GM10248 (cell line): ENCODE measurements around the gene NUDCD3.

Experiments used
- CTCF ChIA-PET: fragments of 300-600 bp; sonication (Branson Sonifier 250); formaldehyde crosslinking; extraction: SDS; loops from one replicate; lab custom pipeline; 2021; ENCODE audit warnings: antibody characterized with exemption; lab: Yijun Ruan, JAX
- POLR2A ChIA-PET: fragments of 350-650 bp; sonication (Branson Sonifier 250); formaldehyde crosslinking; extraction: SDS; loops from one replicate; lab custom pipeline; 2020; ENCODE audit warnings: antibody characterized with exemption; lab: Yijun Ruan, JAX
- DNase-seq: peaks from one replicate; pipeline ENCODE4 v3.0.0; 2012; ENCODE audit errors: extremely low spot score
- CTCF ChIP-seq: IDR thresholded peaks from 2 replicates; pipeline ENCODE4 v1.5.1; 2012; ENCODE audit warnings: mild to moderate bottlenecking, low read depth; ENCODE audit errors: extremely low read depth, missing control alignments, control extremely low read depth

The NUDCD3 gene

GRCh38 chr7:44484482-44485313 lies 5.8 kb downstream of the NUDCD3 start:
- no peak for TF ChIP-seq CTCF
- ChIA-PET POLR2A (no interaction called here), CTCF (interaction anchor here (1.0 to 2.6 kb wide), 5 partner anchors 8 to 244 kb away, joined by 3 to 6 read pairs (median 3); no protein-coding TSS in a partner anchor)
- no peak for DNase-seq

GRCh38 chr7:44482502-44483485 lies 7.7 kb downstream of the NUDCD3 start:
- no peak for DNase-seq
- TF ChIP-seq CTCF, result no peak
- POLR2A ChIA-PET, result no interaction called here
- CTCF ChIA-PET, result interaction anchor here (0.8 to 2.6 kb wide), 3 partner anchors 9 to 242 kb away, joined by 3 to 6 read pairs (median 4); no protein-coding TSS in a partner anchor

- ChIA-PET CTCF (interaction anchor here (0.6 to 2.0 kb wide), 12 partner anchors 9 to 241 kb away, joined by 3 to 6 read pairs (median 3); no protein-coding TSS in a partner anchor), POLR2A (interaction anchor here (0.7 kb wide), 1 partner anchor 546 kb away, joined by 4 read pairs; no protein-coding TSS in a partner anchor)
- no peak for TF ChIP-seq CTCF
- DNase-seq, result no peak
Observed at GRCh38 chr7:44477938-44478337, 12.5 kb downstream of the NUDCD3 start.

- ChIA-PET CTCF (interaction anchor here (0.6 to 2.0 kb wide), 11 partner anchors 9 to 240 kb away, joined by 3 to 6 read pairs (median 3); no protein-coding TSS in a partner anchor), POLR2A (interaction anchor here (0.7 kb wide), 1 partner anchor 546 kb away, joined by 4 read pairs; no protein-coding TSS in a partner anchor)
- peak; percentile 69 for DNase-seq
- TF ChIP-seq CTCF, result peak; percentile 93
Observed at GRCh38 chr7:44477063-44477830, 13.2 kb downstream of the NUDCD3 start.

- TF ChIP-seq CTCF, result no peak
- ChIA-PET POLR2A (no interaction called here), CTCF (interaction anchor here (1.0 to 3.7 kb wide), 10 partner anchors 8 to 395 kb away, joined by 3 to 26 read pairs (median 5); no protein-coding TSS in a partner anchor)
- DNase-seq, result no peak
Observed at GRCh38 chr7:44476313-44476712, 14.1 kb downstream of the NUDCD3 start.
